Smooth muscle cell (in vitro differentiated cells): ENCODE data around the gene LDB3. TPM values are rescaled to one million over a fixed set of nuclear protein-coding genes. Genes with fewer than 3 reads are reported as not detected.

Experiments
- DNase-seq: peaks from one replicate; lab custom pipeline; 2025; ENCODE audit not compliant: unreplicated experiment; lab: John Stamatoyannopoulos, UW
- H2AFZ ChIP-seq: fragments of 200-600 bp; sonication (generic); 2 replicates; pipeline ENCODE4 v1.6.0; 2016; ENCODE audit warnings: antibody characterized with exemption, low read depth, mild to moderate bottlenecking
- H3F3A ChIP-seq: fragments of 200-600 bp; sonication (generic); 2 replicates; pipeline ENCODE4 v1.6.0; 2017; ENCODE audit warnings: antibody characterized with exemption, low read depth
- H3K27ac ChIP-seq: fragments of 200-600 bp; sonication (generic); 2 replicates; pipeline ENCODE4 v1.5.1; 2016; ENCODE audit warnings: low read depth, mild to moderate bottlenecking
- H3K27me3 ChIP-seq: fragments of 200-600 bp; sonication (generic); 2 replicates; pipeline ENCODE4 v1.6.1; 2016; ENCODE audit warnings: low read depth, mild to moderate bottlenecking
- H3K36me3 ChIP-seq: fragments of 200-600 bp; sonication (generic); 2 replicates; pipeline ENCODE4 v1.5.1; 2016; ENCODE audit warnings: low read depth
- H3K4me1 ChIP-seq: fragments of 200-600 bp; sonication (generic); 2 replicates; pipeline ENCODE4 v1.5.1; 2016; ENCODE audit warnings: low read depth
- H3K4me2 ChIP-seq: fragments of 200-600 bp; sonication (generic); 2 replicates; pipeline ENCODE4 v1.6.0; 2016; ENCODE audit warnings: mild to moderate bottlenecking
- H3K4me3 ChIP-seq: fragments of 200-600 bp; sonication (generic); 2 replicates; pipeline ENCODE4 v1.5.1; 2016; ENCODE audit warnings: mild to moderate bottlenecking
- H3K79me2 ChIP-seq: fragments of 200-600 bp; sonication (generic); 2 replicates; pipeline ENCODE4 v1.6.0; 2016; ENCODE audit warnings: low read depth, mild to moderate bottlenecking
- H3K9ac ChIP-seq: fragments of 200-600 bp; sonication (generic); 2 replicates; pipeline ENCODE4 v1.6.0; 2016; ENCODE audit warnings: low read depth
- H3K9me3 ChIP-seq: fragments of 200-600 bp; sonication (generic); replicated peaks from 2 replicates; pipeline ENCODE4 v1.5.1; 2016; ENCODE audit warnings: low read depth
- H4K20me1 ChIP-seq: fragments of 200-600 bp; sonication (generic); 2 replicates; pipeline ENCODE4 v1.6.0; 2016; ENCODE audit warnings: low read depth
- CTCF ChIP-seq: fragments of 200-600 bp; sonication (generic); IDR thresholded peaks from 2 replicates; pipeline ENCODE4 v1.5.1; 2017; ENCODE audit warnings: borderline replicate concordance, mild to moderate bottlenecking, antibody characterized with exemption; ENCODE audit not compliant: insufficient read depth, poor library complexity, severe bottlenecking
- WGBS: methylation state at CpG from one replicate; pipeline ENCODE4 v1.1.7; 2016; ENCODE audit warnings: low lambda C conversion rate; 5-methylcytosine and 5-hydroxymethylcytosine counted together
- polyA plus RNA-seq: library from polyadenylated mRNA; unstranded; fragments of >200 nt; fragmentation: Nextera tagmentation; extraction: Ambion mirVana; gene quantifications from 2 replicates; pipeline ENCODE4 v1.2.1, GENCODE V29; 2016
- total RNA-seq: library from RNA; depleted of rRNA; stranded (reverse); fragments of >200 nt; gene quantifications from 2 replicates; pipeline ENCODE4 v1.2.3, GENCODE V29; 2014

The LDB3 gene
- total and polyA plus RNA-seq, 2 experiments from 2014 or later = 0.31 to 0.61 TPM

DNA sequence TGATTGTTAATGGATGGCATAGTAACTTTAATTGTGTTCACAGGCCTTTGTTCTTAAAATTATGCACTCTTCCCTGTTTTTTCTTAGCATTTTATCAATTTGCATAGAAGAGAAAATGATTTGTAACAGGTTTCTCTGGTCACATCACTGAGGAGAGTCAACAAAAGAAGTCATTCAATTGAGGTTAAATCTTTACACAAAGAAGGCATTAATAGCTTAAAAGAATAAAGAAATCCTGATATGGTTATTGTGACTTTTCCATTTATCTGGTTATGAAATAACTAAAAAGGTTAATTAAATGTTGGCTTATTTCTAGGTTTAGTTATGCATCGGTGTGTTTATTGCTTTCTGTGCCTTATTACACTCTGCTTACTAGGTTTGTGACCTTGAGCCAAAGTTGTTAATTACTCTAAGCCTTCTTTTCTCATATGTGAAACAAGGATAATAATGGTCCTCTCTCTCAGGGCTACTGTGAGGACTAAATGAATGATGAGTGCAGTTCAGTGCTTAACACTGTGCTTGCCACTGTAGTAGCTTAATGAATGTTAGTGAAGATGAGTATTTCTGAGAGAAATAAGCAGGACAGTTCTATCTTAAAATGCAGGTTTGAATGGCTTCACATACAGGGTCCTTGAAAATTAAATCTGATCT lies 100.2 kb downstream of the LDB3 start:
- H3K79me2 ChIP-seq = peaks cover 98% of the 10 kb centered on the region
- H3K4me1 ChIP-seq = peaks cover 34% of the 10 kb centered on the region
- no peak overlapping the region for H3K27ac ChIP-seq
- H3K36me3 ChIP-seq = no peaks in the 10 kb centered on the region
- no peaks in the 10 kb centered on the region for H3K27me3 ChIP-seq
- no peak overlapping the region for H3K4me2 ChIP-seq
- DNase-seq = no peak
- H3K4me3 ChIP-seq = no peak overlapping the region
- H3F3A ChIP-seq = no peaks in the 10 kb centered on the region
- no peak overlapping the region for H2AFZ ChIP-seq
- peaks cover 97% of the 10 kb centered on the region for H4K20me1 ChIP-seq
- 95% methylated on average over 1 of the region's 1 CpG for WGBS
- H3K9ac ChIP-seq = no peak overlapping the region
- no peaks in the 10 kb centered on the region for H3K9me3 ChIP-seq
- TF ChIP-seq CTCF = no peak

DNA sequence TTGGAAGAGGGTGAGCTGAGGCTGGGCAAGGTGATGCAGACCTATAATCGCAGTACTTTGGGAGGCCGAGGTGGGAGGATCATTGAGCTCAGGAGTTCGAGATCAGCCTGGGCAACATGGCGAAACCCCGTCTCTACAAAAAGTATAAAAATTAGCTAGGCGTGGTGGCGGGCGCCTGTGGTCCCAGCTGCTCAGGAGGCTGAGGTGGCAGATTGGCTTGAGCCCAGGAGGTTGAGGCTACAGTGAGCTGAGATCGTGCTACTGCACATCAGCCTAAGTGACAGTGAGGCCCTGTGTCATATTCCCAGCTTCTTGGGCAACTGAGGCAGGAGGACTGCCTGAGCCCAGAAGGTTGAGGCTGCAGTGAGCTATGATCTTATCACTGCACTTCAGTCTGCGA lies 101.7 kb downstream of the LDB3 start:
- Histone ChIP-seq H3K4me2 (no peak overlapping the region), H3K9me3 (no peaks in the 10 kb centered on the region), H3K36me3 (no peaks in the 10 kb centered on the region), H3K4me3 (no peak overlapping the region), H4K20me1 (peaks cover 98% of the 10 kb centered on the region), H3K9ac (no peak overlapping the region), H3F3A (peaks cover 8% of the 10 kb centered on the region), H3K79me2 (peaks cover 96% of the 10 kb centered on the region), H3K27me3 (no peaks in the 10 kb centered on the region), H2AFZ (no peak overlapping the region), H3K4me1 (peaks cover 43% of the 10 kb centered on the region), H3K27ac (no peak overlapping the region)
- 89% methylated on average over 10 of the region's 10 CpGs for WGBS
- TF ChIP-seq CTCF = no peak
- DNase-seq = no peak

GRCh38 chr10:86770412-86770960 lies 102.2 kb downstream of the LDB3 start:
- peaks cover 99% of the 10 kb centered on the region for H4K20me1 ChIP-seq
- TF ChIP-seq CTCF = no peak

GRCh38 chr10:86773498-86773897 lies 105.2 kb downstream of the LDB3 start:
- Histone ChIP-seq H3F3A (peaks cover 12% of the 10 kb centered on the region), H3K27ac (no peak overlapping the region), H4K20me1 (peaks cover 99% of the 10 kb centered on the region), H3K27me3 (no peaks in the 10 kb centered on the region), H3K9me3 (no peaks in the 10 kb centered on the region), H3K4me2 (no peak overlapping the region), H2AFZ (no peak overlapping the region), H3K79me2 (peaks cover 89% of the 10 kb centered on the region), H3K4me1 (peaks cover 47% of the 10 kb centered on the region), H3K4me3 (no peak overlapping the region), H3K36me3 (no peaks in the 10 kb centered on the region), H3K9ac (no peak overlapping the region)
- 83% methylated on average over 6 of the region's 6 CpGs for WGBS
- no peak for TF ChIP-seq CTCF
- DNase-seq = no peak

More at GRCh38 chr10:86770412-86770960, 102.2 kb downstream of the LDB3 start:
- Histone ChIP-seq H3K79me2 (peaks cover 91% of the 10 kb centered on the region), H3K4me2 (no peak overlapping the region), H2AFZ (no peak overlapping the region), H3K27me3 (no peaks in the 10 kb centered on the region), H3K9ac (no peak overlapping the region), H3K27ac (no peak overlapping the region), H3K9me3 (no peaks in the 10 kb centered on the region), H3F3A (peaks cover 12% of the 10 kb centered on the region), H3K4me1 (peaks cover 48% of the 10 kb centered on the region), H3K36me3 (no peaks in the 10 kb centered on the region), H3K4me3 (no peak overlapping the region)
- WGBS = 43% methylated on average over 2 of the region's 2 CpGs
- DNase-seq = no peak
